ENCODE results near the gene HSF4. TPM values are rescaled to one million over a fixed set of nuclear protein-coding genes. Genes with fewer than 3 reads are reported as not detected.

Gene HSF4
- total RNA-seq, 5 donors from 2014 or later (not counting 1 experiment from before 2014, with no cell fraction given): 22.3 to 66.3 (median 39.1) TPM

GRCh38 chr16:67210069-67210937 is 45.8 kb downstream of the HSF4 start:
- H3K36me3 ChIP-seq (ENCODE audit: control insufficient read depth in 2 of 2, extremely low read depth in 1 of 2, insufficient read depth in 1 of 2, low read length in 1 of 2): peaks cover 0 to 13% of the 10 kb centered on the region in 2 donors
- no peak overlapping the region for H3K27ac ChIP-seq (ENCODE audit: low read length)
- H3K4me3 ChIP-seq (ENCODE audit: control insufficient read depth in 1 of 2, extremely low read depth in 1 of 2, low read length in 1 of 2): no peak overlapping the region
- ChIA-PET POLR2A (no interaction called here), CTCF (no interaction called here)
- Mint-ChIP-seq H3K27me3 (no peaks in the 10 kb centered on the region), H3K9me3 (no peaks in the 10 kb centered on the region), H3K4me3 (no peak overlapping the region), H3K36me3 (peaks cover 8% of the 10 kb centered on the region), H3K4me1 (peaks cover 0 to 8% (median 0%) of the 10 kb centered on the region in 3 donors), H3K27ac (no peak overlapping the region)
- ATAC-seq (replicated peaks in 1 of 4) (no peak), DNase-seq (no peak)
- no peaks in the 10 kb centered on the region for H3K27me3 ChIP-seq (replicated peaks in 1 of 2; ENCODE audit: control insufficient read depth in 2 of 2, extremely low read depth in 1 of 2, insufficient read depth in 2 of 2, low read length in 1 of 2)
- no peaks in the 10 kb centered on the region for H3K9me3 ChIP-seq
- H3K4me1 ChIP-seq (ENCODE audit: control insufficient read depth in 1 of 2, extremely low read depth in 1 of 2, insufficient read depth in 2 of 2, low read length in 2 of 2): no peaks in the 10 kb centered on the region
- 88% methylated on average over 25 of the region's 25 CpGs for WGBS (ENCODE audit: insufficient coverage)

GRCh38 chr16:67211674-67212073 is 47.1 kb downstream of the HSF4 start:
- no peak overlapping the region for H3K27ac Mint-ChIP-seq
- no peaks in the 10 kb centered on the region for H3K27me3 Mint-ChIP-seq
- H3K4me1 Mint-ChIP-seq: peaks cover 0 to 4% (median 0%) of the 10 kb centered on the region in 3 donors
- no peaks in the 10 kb centered on the region for H3K9me3 ChIP-seq
- 84% methylated on average over 4 of the region's 7 CpGs for WGBS (ENCODE audit: insufficient coverage)
- ChIA-PET POLR2A (no interaction called here), CTCF (no interaction called here)
- H3K4me3 ChIP-seq (ENCODE audit: control insufficient read depth in 1 of 2, extremely low read depth in 1 of 2, low read length in 1 of 2): no peak overlapping the region
- no peak overlapping the region for H3K4me3 Mint-ChIP-seq
- DNase-seq: no peak
- H3K4me1 ChIP-seq (ENCODE audit: control insufficient read depth in 1 of 2, extremely low read depth in 1 of 2, insufficient read depth in 2 of 2, low read length in 2 of 2): no peaks in the 10 kb centered on the region
- peaks cover 0 to 13% of the 10 kb centered on the region in 2 donors for H3K36me3 ChIP-seq (ENCODE audit: control insufficient read depth in 2 of 2, extremely low read depth in 1 of 2, insufficient read depth in 1 of 2, low read length in 1 of 2)
- H3K27ac ChIP-seq (ENCODE audit: low read length): no peak overlapping the region
- ATAC-seq (replicated peaks in 1 of 4): no peak
- H3K27me3 ChIP-seq (replicated peaks in 1 of 2; ENCODE audit: control insufficient read depth in 2 of 2, extremely low read depth in 1 of 2, insufficient read depth in 2 of 2, low read length in 1 of 2): no peaks in the 10 kb centered on the region
- H3K36me3 Mint-ChIP-seq: peaks cover 13% of the 10 kb centered on the region
- no peaks in the 10 kb centered on the region for H3K9me3 Mint-ChIP-seq

- Mint-ChIP-seq H3K36me3 (peaks cover 21% of the 10 kb centered on the region), H3K4me1 (peaks cover 0 to 9% (median 0%) of the 10 kb centered on the region in 3 donors), H3K27me3 (no peaks in the 10 kb centered on the region), H3K9me3 (no peaks in the 10 kb centered on the region), H3K4me3 (no peak overlapping the region), H3K27ac (no peak overlapping the region)
- Histone ChIP-seq H3K36me3 (ENCODE audit: control insufficient read depth in 2 of 2, extremely low read depth in 1 of 2, insufficient read depth in 1 of 2, low read length in 1 of 2) (peaks cover 0 to 13% of the 10 kb centered on the region in 2 donors), H3K4me1 (ENCODE audit: control insufficient read depth in 1 of 2, extremely low read depth in 1 of 2, insufficient read depth in 2 of 2, low read length in 2 of 2) (no peaks in the 10 kb centered on the region), H3K27me3 (replicated peaks in 1 of 2; ENCODE audit: control insufficient read depth in 2 of 2, extremely low read depth in 1 of 2, insufficient read depth in 2 of 2, low read length in 1 of 2) (no peaks in the 10 kb centered on the region), H3K4me3 (ENCODE audit: control insufficient read depth in 1 of 2, extremely low read depth in 1 of 2, low read length in 1 of 2) (no peak overlapping the region), H3K9me3 (no peaks in the 10 kb centered on the region), H3K27ac (ENCODE audit: low read length) (no peak overlapping the region)
- POLR2A ChIA-PET: no interaction called here
- no peak for DNase-seq
- ATAC-seq (replicated peaks in 1 of 4): no peak
- CTCF ChIA-PET: no interaction called here
Measured at GRCh38 chr16:67212766-67213165, 48.2 kb downstream of the HSF4 start.

GRCh38 chr16:67213197-67214019 is 48.9 kb downstream of the HSF4 start:
- ChIA-PET CTCF (no interaction called here), POLR2A (no interaction called here)
- Mint-ChIP-seq H3K27ac (no peak overlapping the region), H3K27me3 (no peaks in the 10 kb centered on the region), H3K4me3 (no peak overlapping the region), H3K9me3 (no peaks in the 10 kb centered on the region), H3K4me1 (peaks cover 0 to 9% (median 0%) of the 10 kb centered on the region in 3 donors), H3K36me3 (peaks cover 22% of the 10 kb centered on the region)
- peaks cover 0 to 13% of the 10 kb centered on the region in 2 donors for H3K36me3 ChIP-seq (ENCODE audit: control insufficient read depth in 2 of 2, extremely low read depth in 1 of 2, insufficient read depth in 1 of 2, low read length in 1 of 2)
- no peaks in the 10 kb centered on the region for H3K9me3 ChIP-seq
- no peaks in the 10 kb centered on the region for H3K27me3 ChIP-seq (replicated peaks in 1 of 2; ENCODE audit: control insufficient read depth in 2 of 2, extremely low read depth in 1 of 2, insufficient read depth in 2 of 2, low read length in 1 of 2)
- no peaks in the 10 kb centered on the region for H3K4me1 ChIP-seq (ENCODE audit: control insufficient read depth in 1 of 2, extremely low read depth in 1 of 2, insufficient read depth in 2 of 2, low read length in 2 of 2)
- no peak overlapping the region for H3K27ac ChIP-seq (ENCODE audit: low read length)
- 74% methylated on average over 5 of the region's 8 CpGs for WGBS (ENCODE audit: insufficient coverage)
- H3K4me3 ChIP-seq (ENCODE audit: control insufficient read depth in 1 of 2, extremely low read depth in 1 of 2, low read length in 1 of 2): no peak overlapping the region
- DNase-seq: no peak
- no peak for ATAC-seq (replicated peaks in 1 of 4)

- Mint-ChIP-seq H3K27me3 (no peaks in the 10 kb centered on the region), H3K4me3 (no peak overlapping the region), H3K36me3 (peaks cover 26% of the 10 kb centered on the region), H3K27ac (no peak overlapping the region), H3K9me3 (no peaks in the 10 kb centered on the region), H3K4me1 (peaks cover 0 to 17% (median 0%) of the 10 kb centered on the region in 3 donors)
- ATAC-seq (replicated peaks in 1 of 4) (no peak), DNase-seq (no peak)
- ChIA-PET POLR2A (no interaction called here), CTCF (no interaction called here)
- WGBS (ENCODE audit: insufficient coverage): 74% methylated on average over 4 of the region's 5 CpGs
- no peak overlapping the region for H3K4me3 ChIP-seq (ENCODE audit: control insufficient read depth in 1 of 2, extremely low read depth in 1 of 2, low read length in 1 of 2)
- no peak overlapping the region for H3K27ac ChIP-seq (ENCODE audit: low read length)
- peaks cover 0 to 10% of the 10 kb centered on the region in 2 donors for H3K36me3 ChIP-seq (ENCODE audit: control insufficient read depth in 2 of 2, extremely low read depth in 1 of 2, insufficient read depth in 1 of 2, low read length in 1 of 2)
- no peaks in the 10 kb centered on the region for H3K27me3 ChIP-seq (replicated peaks in 1 of 2; ENCODE audit: control insufficient read depth in 2 of 2, extremely low read depth in 1 of 2, insufficient read depth in 2 of 2, low read length in 1 of 2)
- H3K4me1 ChIP-seq (ENCODE audit: control insufficient read depth in 1 of 2, extremely low read depth in 1 of 2, insufficient read depth in 2 of 2, low read length in 2 of 2): no peaks in the 10 kb centered on the region
- H3K9me3 ChIP-seq: no peaks in the 10 kb centered on the region
Measured at GRCh38 chr16:67215706-67216105, 51.2 kb downstream of the HSF4 start.

- no peak for DNase-seq
- WGBS (ENCODE audit: insufficient coverage): 78% methylated on average over 18 of the region's 18 CpGs
- Histone ChIP-seq H3K36me3 (ENCODE audit: control insufficient read depth in 2 of 2, extremely low read depth in 1 of 2, insufficient read depth in 1 of 2, low read length in 1 of 2) (peaks cover 0 to 3% of the 10 kb centered on the region in 2 donors), H3K4me3 (ENCODE audit: control insufficient read depth in 1 of 2, extremely low read depth in 1 of 2, low read length in 1 of 2) (no peak overlapping the region), H3K9me3 (no peaks in the 10 kb centered on the region), H3K27ac (ENCODE audit: low read length) (no peak overlapping the region), H3K27me3 (replicated peaks in 1 of 2; ENCODE audit: control insufficient read depth in 2 of 2, extremely low read depth in 1 of 2, insufficient read depth in 2 of 2, low read length in 1 of 2) (no peaks in the 10 kb centered on the region), H3K4me1 (ENCODE audit: control insufficient read depth in 1 of 2, extremely low read depth in 1 of 2, insufficient read depth in 2 of 2, low read length in 2 of 2) (no peaks in the 10 kb centered on the region)
- Mint-ChIP-seq H3K9me3 (no peaks in the 10 kb centered on the region), H3K27me3 (no peaks in the 10 kb centered on the region), H3K27ac (no peak overlapping the region), H3K4me3 (no peak overlapping the region), H3K4me1 (peaks cover 2 to 20% (median 2%) of the 10 kb centered on the region in 3 donors), H3K36me3 (peaks cover 23% of the 10 kb centered on the region)
- CTCF ChIA-PET: no interaction called here
- POLR2A ChIA-PET: no interaction called here
- ATAC-seq (replicated peaks in 1 of 4): no peak
Measured at GRCh38 chr16:67216612-67217490, 52.3 kb downstream of the HSF4 start.

Measured in T-cell (primary cell).